ENCODE measurements around the gene MYO7B.

DNA sequence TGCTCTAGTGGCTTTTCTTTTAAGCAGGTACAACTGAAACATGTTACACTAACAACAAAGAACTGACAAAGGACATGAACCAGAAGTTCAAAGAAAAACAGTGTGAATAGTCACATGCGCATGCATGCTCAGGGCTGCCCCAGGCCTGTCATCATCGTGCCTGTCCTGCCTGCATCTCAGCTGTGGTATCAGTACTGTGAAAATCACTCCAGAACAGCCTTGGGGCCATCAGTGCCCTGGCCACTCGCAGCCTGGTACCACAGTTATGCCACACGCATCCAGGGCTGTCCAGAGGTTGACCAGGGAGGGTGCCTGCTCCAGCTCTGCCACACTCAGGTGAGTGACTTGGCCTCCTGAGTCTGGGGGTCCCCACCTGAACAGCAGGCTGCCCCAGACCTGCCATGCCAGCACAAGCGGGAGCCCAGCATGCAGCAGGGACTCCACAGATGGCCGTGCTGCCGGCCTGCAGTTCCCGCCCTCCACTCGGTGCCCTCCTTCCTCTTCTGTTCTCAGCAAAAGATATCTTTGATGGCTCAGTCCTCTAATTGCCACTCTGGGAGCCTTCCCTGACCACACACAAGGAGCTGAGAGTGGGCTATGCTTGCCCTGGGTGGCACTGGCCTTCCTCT is 127.6 kb downstream of the MYO7B start:
- TF ChIP-seq CTCF (IDR thresholded peaks at IDR 0.05; ENCODE audit: low read depth, low read length) (no peak), EZH2phosphoT487 (IDR thresholded peaks at IDR 0.05; ENCODE audit: low read depth) (no peak)

All from OCI-LY3 (cell line).